ENCODE results near the gene LRRC73. TPM values are rescaled to one million over a fixed set of nuclear protein-coding genes. Genes with fewer than 3 reads are reported as not detected.

The LRRC73 gene
- total and polyA plus RNA-seq, 9 of the 15 experiments (the other 6 are each of a cell fraction or from before 2014, with no cell fraction given): 0.07 to 0.55 (median 0.16) TPM; not detected in 3

DNA sequence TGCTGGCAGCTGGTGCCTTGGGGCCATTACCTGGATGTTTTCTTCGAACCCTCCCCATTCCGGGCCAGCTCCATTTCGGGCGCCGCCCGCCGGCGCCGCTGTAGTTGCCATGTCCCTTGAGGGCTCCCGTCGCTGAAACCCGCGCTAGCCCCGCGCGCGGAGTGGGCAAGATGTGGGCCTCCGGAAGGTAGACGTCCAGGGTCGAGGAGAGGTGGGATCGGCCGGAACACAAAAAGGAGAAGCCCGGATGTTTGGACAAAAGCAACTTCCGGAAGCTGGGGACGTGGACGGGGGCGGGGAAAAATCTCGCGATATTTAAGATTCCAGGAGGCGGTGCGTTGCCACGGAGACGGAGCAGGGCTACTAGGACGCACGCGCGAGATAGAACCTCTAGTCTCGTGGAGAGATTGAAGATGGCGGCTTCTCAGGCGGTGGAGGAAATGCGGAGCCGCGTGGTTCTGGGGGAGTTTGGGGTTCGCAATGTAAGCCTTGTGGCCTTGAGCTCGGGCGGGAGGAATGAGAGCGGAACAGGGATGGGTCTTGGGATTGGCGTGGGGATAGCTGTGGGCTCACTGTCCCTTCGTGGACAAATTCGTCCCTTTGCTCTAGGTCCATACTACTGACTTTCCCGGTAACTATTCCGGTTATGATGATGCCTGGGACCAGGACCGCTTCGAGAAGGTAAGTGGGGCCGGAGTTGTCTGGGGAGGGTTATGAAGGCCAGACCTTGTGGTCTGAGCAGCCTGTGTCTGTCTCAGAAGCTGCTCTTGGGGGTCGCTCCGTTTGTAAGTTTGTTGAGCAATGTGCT, 6.8 kb upstream of the LRRC73 start, which contains the start of the genes POLR1C and YIPF3 (continued):
- TF ChIP-seq NFYB (IDR thresholded peaks at IDR 0.05; ENCODE audit: extremely low read depth, insufficient read length): no peak
- TF ChIP-seq, protein P1, sequence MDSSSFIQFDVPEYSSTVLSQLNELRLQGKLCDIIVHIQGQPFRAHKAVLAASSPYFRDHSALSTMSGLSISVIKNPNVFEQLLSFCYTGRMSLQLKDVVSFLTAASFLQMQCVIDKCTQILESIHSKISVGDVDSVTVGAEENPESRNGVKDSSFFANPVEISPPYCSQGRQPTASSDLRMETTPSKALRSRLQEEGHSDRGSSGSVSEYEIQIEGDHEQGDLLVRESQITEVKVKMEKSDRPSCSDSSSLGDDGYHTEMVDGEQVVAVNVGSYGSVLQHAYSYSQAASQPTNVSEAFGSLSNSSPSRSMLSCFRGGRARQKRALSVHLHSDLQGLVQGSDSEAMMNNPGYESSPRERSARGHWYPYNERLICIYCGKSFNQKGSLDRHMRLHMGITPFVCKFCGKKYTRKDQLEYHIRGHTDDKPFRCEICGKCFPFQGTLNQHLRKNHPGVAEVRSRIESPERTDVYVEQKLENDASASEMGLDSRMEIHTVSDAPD (CRISPR knock-in tag; IDR thresholded peaks at IDR 0.05): no peak
- peak; percentile 92 for TF ChIP-seq NEUROD1 (IDR thresholded peaks at IDR 0.05; ENCODE audit: borderline replicate concordance, low read depth, low read length, partially characterized antibody)
- TF ChIP-seq, protein P2, sequence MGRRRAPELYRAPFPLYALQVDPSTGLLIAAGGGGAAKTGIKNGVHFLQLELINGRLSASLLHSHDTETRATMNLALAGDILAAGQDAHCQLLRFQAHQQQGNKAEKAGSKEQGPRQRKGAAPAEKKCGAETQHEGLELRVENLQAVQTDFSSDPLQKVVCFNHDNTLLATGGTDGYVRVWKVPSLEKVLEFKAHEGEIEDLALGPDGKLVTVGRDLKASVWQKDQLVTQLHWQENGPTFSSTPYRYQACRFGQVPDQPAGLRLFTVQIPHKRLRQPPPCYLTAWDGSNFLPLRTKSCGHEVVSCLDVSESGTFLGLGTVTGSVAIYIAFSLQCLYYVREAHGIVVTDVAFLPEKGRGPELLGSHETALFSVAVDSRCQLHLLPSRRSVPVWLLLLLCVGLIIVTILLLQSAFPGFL (CRISPR knock-in tag; IDR thresholded peaks at IDR 0.05): peak; percentile 96; the same call in 1 of the 2 replicates
- no peak for TF ChIP-seq RCOR1 (IDR thresholded peaks at IDR 0.05; ENCODE audit: borderline replicate concordance in 1 of 2, low read depth in 2 of 2, low read length in 2 of 2)
- no peak for TF ChIP-seq LARP7 (IDR thresholded peaks at IDR 0.05)
- TF ChIP-seq RBM25 (IDR thresholded peaks at IDR 0.05; ENCODE audit: low read depth, low read length, severe bottlenecking): no peak
- no peak for TF ChIP-seq ZNF444 (CRISPR knock-in tag; IDR thresholded peaks at IDR 0.05)
- 0 out of 2 replicates have a peak, but pooled peaks have one; percentile 45 for TF ChIP-seq NR2C1 (IDR thresholded peaks at IDR 0.05)
- no peak; the same call in 1 of the 2 replicates for TF ChIP-seq NR2C1 (tag; IDR thresholded peaks at IDR 0.05)
- no peak for TF ChIP-seq CHD1 (IDR thresholded peaks at IDR 0.05; ENCODE audit: low read length)
- TF ChIP-seq ZNF696 (CRISPR knock-in tag; conservative IDR thresholded peaks at IDR 0.05): no peak
- no peak for TF ChIP-seq ZNF561 (CRISPR knock-in tag; conservative IDR thresholded peaks at IDR 0.05)
- peak; percentile 92 to 93 for TF ChIP-seq NRF1 (conservative IDR thresholded peaks at IDR 0.05 in 1 of 2, IDR thresholded peaks at IDR 0.05 in 1 of 2)
- no peak for TF ChIP-seq ZNF212 (CRISPR knock-in tag; IDR thresholded peaks at IDR 0.05)
- TF ChIP-seq FOS (IDR thresholded peaks at IDR 0.05; ENCODE audit: extremely low read depth, insufficient read length): no peak
- no peak for TF ChIP-seq SMAD4 (CRISPR knock-in tag; conservative IDR thresholded peaks at IDR 0.05)
- no peak for TF ChIP-seq HNRNPH1 (optimal IDR thresholded peaks at IDR 0.05; ENCODE audit: low read depth, low read length)
- TF ChIP-seq ELF4 (CRISPR knock-in tag; IDR thresholded peaks at IDR 0.05): peak; percentile 60; the same call in 1 of the 2 replicates
- TF ChIP-seq, protein P3, sequence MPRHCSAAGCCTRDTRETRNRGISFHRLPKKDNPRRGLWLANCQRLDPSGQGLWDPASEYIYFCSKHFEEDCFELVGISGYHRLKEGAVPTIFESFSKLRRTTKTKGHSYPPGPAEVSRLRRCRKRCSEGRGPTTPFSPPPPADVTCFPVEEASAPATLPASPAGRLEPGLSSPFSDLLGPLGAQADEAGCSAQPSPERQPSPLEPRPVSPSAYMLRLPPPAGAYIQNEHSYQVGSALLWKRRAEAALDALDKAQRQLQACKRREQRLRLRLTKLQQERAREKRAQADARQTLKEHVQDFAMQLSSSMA (CRISPR knock-in tag; IDR thresholded peaks at IDR 0.05): no peak

Measured in K562 (cell line).